Activated naive CD4-positive, alpha-beta T cell (primary cell): ENCODE results near the gene TNFRSF9.
A peak's percentile ranks its signal among the peaks of the same experiment; 100 is the strongest.
"Not testable (repeated sequence)": the region's sequence is repeated elsewhere in the genome, so short reads cannot be mapped to it uniquely, and the experiment has no call there.

Experiments used
- DNase-seq, 4 experiments: peaks; one replicate each; lab custom pipeline; 2025; lab: John Stamatoyannopoulos, UW

The TNFRSF9 gene

DNA sequence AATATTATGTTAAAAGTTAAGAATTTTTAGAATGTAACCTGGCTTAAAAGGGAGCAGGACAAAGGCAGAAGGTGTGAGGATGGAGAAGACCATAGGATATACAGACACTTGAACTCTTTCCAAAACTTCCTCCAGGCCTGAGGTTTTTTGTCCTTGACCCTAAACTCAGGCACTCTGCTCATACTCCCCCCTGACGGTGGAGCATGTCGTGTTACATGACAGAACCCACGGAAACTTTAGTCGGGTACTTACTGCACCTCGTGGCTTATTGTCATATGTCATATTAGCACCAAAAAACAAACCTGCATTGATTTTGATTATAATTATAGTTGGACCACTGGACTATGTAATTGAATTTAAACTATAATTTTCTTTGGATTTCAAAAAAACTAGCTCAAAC is 20.8 kb downstream of the TNFRSF9 start:
- no peak for DNase-seq

DNA sequence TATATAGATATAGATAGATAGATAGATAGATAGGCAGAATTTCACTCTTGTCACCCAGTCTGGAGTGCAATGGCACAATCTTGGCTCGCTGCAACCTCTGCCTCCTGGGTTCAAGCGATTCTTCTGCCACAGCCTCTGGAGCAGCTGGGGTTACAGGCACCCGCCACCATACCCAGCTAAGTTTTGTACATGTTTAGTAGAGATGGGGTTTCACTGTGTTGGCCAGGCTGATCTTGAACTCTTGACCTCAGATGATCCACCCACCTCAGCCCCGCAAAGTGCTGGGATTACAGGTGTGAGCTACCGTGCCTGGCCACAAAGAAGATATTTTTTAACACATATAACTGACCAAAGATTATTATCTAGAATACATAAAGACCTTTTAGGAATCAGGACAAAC is 22.7 kb downstream of the TNFRSF9 start:
- not testable (repeated sequence) for DNase-seq

- DNase-seq = no peak
Measured at GRCh38 chr1:7916501-7916830, 24.2 kb downstream of the TNFRSF9 start.

DNA sequence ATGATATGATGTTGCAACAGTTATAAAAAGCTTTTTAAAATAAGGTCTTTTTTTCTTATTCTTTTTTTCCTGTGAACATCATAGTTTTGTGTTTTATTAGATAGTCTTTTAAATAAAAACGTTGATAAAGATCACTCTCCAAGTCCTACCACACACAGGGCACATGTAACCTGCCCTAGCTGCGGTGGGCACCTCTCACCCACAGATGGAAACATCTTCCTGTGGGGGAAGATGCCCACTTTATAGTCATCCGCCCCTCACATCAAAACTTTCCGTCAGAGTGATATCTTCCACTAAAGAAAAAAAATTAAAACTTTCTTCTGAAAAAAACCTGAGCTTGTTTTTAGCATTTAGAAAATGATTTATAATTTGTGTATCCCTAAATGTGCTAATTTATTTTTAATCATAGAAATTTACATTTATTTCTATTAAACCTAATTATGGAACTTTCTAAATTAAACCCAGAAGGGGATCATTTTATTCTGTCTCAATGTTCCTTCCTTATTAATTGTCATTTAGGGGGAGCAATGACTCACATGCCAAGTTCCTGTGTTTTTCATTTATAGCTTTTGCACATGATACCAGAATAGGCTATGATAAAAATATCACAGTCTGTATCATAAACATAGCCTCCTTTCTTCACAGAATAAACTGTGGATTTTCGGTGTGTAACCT is 24.7 kb downstream of the TNFRSF9 start:
- DNase-seq = no peak

DNA sequence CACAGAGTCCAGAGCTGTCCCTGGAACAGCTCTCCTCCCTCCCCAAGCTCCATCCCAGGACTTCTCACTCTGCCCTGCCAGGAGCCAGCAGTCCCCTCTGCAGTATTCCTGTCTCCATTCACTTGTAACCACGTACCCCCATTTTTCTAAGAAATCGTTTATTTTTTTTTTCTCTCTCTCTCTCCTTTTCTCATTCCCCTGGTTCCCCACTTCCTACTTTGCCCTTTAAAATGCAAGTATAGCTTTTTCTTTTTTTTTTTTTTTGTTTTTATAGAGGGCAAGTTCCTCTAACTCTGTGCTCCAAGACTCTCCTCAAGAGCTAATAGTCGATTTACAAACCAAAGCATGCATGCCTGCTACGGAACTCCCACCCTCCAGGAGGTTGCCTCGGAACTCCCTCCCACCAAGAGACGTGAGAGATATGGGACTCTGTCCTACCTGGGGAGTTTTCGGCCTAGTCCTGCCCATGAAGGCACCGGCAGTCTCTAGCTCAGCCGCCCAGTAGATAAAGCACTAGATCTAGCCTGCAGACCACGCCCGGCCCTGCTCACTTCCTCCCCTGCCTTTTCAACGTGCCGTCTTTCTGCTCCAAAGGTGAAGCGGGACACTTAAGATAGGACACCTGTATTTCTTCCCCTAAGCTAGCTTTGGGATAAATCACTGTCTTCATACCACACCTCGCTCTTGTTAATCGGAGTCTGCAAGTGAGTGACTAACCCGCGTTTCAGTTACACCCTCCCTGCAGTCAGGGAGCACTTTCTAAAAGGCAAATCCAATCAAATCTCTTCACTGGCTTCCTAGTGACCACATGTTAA is 27.7 kb downstream of the TNFRSF9 start:
- DNase-seq = no peak

GRCh38 chr1:7912145-7912544 is 28.5 kb downstream of the TNFRSF9 start:
- DNase-seq = no peak

DNA sequence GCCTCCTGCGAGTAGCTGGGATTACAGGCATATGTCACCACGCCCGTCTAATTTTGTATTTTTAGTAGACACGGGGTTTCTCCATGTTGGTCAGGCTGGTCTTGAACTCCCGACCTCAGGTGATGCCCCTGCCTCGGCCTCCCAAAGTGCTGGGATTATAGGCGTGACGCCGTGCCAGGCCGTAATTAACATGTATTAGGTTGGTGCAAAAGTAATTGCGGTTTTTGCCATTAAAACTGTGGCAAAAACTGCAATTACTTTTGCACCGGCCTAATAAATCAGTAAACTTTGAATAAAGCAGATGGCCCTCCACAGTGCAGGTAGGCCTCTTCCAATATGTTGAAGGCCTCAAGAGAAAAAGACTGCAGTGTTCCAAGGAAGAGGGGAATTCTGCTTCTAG is 35.4 kb downstream of the TNFRSF9 start:
- no peak for DNase-seq

DNA sequence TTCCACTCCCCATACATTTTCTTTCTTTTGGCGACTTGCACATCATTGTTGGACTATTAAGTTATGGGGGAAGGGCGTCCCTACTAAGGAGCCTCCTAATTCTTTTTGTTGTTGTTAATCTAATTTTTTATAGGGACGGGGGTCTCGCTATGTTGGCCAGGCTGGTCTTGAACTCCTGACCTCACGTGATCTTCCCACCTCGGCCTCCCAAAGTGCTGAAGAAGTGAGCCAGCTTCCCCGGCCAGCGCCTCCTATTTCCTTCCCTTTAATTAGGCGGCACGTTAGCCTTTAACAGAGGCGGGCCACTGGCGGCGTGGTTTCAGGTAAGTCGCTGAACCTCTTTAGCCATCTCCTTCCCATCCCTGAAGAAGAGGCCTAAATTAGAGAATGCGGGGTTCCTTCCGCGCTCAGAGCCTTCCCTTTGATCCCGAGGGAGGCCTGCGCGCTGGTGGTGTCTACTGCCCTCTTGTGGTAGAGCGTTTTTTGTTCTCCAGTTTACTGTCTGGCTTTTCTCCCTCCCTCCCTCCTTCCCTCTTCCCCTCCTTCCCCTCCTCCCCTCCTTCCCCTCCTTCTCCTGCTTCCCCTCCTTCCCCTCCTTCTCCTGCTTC is 38.1 kb downstream of the TNFRSF9 start:
- DNase-seq = peak in 2 of 4 experiments; percentile 19 to 20

- no peak for DNase-seq
Measured at GRCh38 chr1:7899741-7900140, 40.9 kb downstream of the TNFRSF9 start.

GRCh38 chr1:7898962-7899361 is 41.7 kb downstream of the TNFRSF9 start:
- DNase-seq = no peak

- no peak for DNase-seq
Measured at GRCh38 chr1:7896994-7897393, 43.6 kb downstream of the TNFRSF9 start.

DNA sequence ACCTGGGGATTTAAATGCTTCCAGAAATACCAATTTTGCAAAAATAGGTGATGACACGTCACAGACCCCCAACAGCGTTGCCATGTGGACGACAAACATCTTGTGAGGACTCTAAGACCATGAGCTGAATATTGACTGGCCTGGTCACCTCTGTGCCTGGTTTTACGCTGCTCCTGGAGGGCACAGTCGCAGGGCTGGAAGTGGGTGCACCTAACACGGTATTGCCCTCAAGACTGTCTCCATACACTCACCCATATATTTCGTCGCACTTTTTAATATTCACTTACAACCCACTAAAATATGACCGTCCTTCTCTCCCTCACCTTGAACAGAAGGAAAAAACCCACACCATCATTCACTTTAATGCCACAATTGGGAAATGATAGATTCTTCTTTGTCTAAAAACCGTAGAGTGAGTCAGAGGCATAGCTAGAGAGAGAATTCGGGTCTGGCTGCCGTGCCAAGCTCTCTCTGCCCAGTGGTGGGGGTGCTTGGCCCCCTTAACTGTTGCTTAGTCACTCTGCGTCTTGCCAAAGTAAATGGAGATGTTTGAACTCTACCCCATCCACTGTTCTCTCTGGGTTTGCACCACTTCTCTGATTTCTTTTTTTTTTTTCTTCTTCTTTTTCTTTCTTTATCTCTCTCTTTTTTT is 47.0 kb downstream of the TNFRSF9 start:
- no peak for DNase-seq

DNA sequence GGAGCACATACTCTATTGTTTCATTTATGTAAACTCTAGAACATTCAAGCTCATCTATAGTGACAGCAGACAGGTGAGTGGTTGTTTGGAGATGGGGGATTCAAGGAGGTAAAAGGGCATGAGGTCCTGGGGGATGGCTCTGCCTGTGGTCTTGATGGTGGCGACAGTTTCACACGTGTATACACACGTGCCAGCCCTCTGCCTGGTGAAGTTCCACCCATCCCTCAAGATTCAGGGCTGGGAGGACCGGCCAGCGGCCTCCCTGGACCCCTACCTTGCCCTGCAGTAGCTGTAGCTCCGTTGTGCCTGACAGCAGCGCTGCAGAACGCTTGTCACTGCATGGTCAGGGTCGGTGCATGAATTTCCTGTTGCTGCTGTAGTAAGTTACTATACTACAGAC is 48.8 kb downstream of the TNFRSF9 start:
- no peak for DNase-seq

GRCh38 chr1:7890853-7891252 is 49.8 kb downstream of the TNFRSF9 start:
- no peak for DNase-seq

DNA sequence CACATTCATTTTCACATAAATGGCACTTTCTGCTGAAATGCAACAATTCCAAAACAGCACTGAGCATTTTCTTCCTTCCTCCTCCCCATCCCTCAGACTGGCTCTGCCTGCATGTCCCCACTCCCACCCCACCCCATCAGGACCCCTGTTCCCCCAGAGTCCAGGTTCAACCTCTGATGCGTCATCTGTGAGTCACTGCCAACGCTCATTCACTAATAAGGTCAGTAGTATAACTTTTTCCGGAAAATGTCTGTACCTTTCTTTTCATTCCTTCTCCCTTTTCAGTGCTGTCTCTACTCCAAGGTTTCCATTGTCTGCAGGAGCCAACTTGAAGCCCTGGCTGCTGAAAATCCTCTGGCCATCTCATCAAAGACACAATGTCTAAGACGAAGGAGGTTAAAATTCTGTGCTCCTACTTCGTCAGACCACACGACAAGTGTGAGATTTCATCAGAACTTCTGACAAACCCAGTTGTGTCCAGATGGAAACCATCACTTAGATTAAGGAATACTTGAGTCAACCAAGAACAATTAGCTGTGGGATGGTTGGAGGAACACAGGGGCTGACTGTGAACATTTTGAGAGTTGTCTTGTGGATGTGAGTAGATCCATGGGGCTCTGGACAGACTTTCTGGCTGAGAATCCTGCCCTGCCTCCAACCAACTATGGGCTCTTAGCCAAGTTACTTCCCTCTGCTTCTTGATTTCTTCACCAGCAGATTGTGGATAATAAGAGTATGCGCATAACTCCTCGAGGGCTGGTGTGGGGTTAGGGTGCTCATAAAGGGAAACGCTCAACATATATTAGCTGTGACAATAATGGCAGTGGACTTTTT is 52.2 kb downstream of the TNFRSF9 start:
- no peak for DNase-seq

GRCh38 chr1:7886405-7886745 is 54.3 kb downstream of the TNFRSF9 start:
- DNase-seq = no peak

DNA sequence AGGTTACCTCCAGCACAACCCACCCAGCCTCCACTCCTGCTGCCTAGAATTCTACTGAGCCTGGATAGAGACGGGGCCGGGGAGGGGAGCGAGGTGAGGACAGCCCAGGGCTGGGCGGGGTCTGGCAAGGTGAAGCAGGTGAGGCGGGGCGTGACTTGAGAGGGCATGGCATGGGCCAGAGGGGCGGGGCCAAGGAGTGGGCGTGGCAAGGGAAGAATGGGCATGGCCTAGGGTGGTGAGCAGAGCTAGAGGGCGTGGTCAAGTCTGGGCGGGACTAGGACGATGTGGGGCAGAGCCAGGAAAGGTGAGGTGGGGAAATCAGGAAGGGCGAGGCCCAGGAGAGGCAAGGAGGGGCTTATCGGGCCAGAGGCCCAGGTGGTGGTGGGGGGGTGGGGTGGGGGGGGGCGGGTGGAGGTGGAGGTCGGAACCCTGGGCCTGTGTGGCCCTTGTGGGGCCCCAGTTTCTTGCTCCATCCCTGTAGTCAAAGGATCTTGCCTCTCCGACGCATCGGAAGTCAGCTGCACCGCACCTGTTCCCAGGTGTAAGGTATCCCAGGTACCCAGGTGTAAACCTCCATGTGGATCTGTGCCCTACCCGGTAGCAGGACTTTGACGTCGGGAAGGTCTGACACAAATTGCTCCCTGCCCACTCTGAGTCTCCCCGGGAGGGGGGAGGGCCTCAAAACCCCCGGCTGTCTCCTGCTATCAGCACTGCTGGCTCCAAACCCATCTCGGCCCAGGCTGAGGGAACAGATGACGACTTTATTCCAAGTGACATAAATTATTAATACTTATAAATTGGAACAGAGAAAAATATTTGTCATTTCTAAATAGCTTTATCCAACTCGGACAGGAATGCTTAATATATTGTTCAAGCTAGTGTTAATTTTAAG is 54.9 kb downstream of the TNFRSF9 start:
- no peak for DNase-seq

- DNase-seq = no peak
Measured at GRCh38 chr1:7884757-7885156, 55.9 kb downstream of the TNFRSF9 start.

DNA sequence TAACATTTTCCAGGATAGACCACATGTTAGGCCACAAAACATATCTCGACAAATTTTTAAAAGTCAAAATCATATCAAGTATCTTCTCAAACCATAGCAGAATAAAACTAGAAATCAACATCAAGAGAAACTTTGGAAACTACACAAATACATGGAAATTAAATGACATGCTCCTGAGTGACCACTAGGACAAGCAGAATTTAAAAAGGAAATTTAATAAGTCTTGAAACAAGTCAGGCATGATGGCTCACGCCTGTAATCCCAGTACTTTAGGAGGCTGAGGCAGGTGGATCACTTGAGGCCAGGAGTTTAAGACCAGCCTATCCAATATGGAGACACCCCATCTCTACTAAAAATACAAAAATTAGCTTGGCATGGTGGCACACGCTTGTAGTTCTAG is 61.4 kb downstream of the TNFRSF9 start:
- DNase-seq = no peak

DNA sequence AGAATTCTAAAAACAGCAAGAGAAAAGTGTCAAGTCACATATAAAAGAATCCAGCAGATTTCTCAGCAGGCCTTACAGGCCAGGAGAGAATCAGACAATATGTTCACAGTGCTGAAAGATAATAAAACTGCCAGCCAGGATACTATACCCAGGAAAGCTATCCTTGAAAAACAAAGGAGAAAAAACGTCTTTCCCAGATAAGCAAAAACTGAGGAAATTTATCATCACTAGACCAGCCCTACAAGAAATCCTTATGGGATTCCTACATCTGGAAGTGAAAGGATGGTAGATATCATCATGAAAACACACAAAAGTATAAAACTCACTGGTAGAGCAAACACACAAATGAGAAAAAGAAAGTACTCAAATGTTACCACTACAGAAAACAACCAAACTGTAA is 62.6 kb downstream of the TNFRSF9 start:
- no peak for DNase-seq
